Neuronal stem cell (in vitro differentiated cells): ENCODE results near the gene PPME1.
A peak's percentile ranks its signal among the peaks of the same experiment; 100 is the strongest.

Source experiments
- DNase-seq: peaks from one replicate; pipeline ENCODE4 v3.0.0-alpha.2; 2013; ENCODE audit warnings: low spot score
- H2AFZ ChIP-seq: one replicate; pipeline ENCODE4 v1.6.1; 2013; ENCODE audit warnings: mild to moderate bottlenecking, low read length, inconsistent platforms
- H2AK5ac ChIP-seq: 2 replicates; pipeline ENCODE4 v1.6.1; 2013; ENCODE audit warnings: low read depth, mild to moderate bottlenecking, inconsistent platforms, low read length, moderate library complexity, mixed read lengths
- H2BK120ac ChIP-seq: 2 replicates; pipeline ENCODE4 v1.6.1; 2013; ENCODE audit warnings: low read depth, mild to moderate bottlenecking, inconsistent platforms, low read length, moderate library complexity, mixed read lengths
- H2BK12ac ChIP-seq: one replicate; pipeline ENCODE4 v1.6.1; 2013; ENCODE audit warnings: low read length, inconsistent platforms
- H2BK15ac ChIP-seq: 2 replicates; pipeline ENCODE4 v1.6.1; 2013; ENCODE audit warnings: mild to moderate bottlenecking, low read length, inconsistent platforms, mixed read lengths
- H2BK5ac ChIP-seq: one replicate; pipeline ENCODE4 v1.6.1; 2013; ENCODE audit warnings: inconsistent platforms, mild to moderate bottlenecking, low read length, moderate library complexity
- H3K14ac ChIP-seq: one replicate; pipeline ENCODE4 v1.6.1; 2013; ENCODE audit warnings: low read length, inconsistent platforms
- H3K18ac ChIP-seq: 2 replicates; pipeline ENCODE4 v1.6.1; 2013; ENCODE audit warnings: low read length, inconsistent platforms
- H3K23ac ChIP-seq: 2 replicates; pipeline ENCODE4 v1.6.1; 2013; ENCODE audit warnings: low read depth, mild to moderate bottlenecking, mixed read lengths, low read length, inconsistent platforms; ENCODE audit not compliant: poor library complexity
- H3K27ac ChIP-seq: replicated peaks from 3 replicates; pipeline ENCODE4 v1.5.1; 2013; ENCODE audit warnings: low read length, inconsistent platforms
- H3K27me3 ChIP-seq, 3 experiments: 2 replicates each; pipeline ENCODE4 v1.6.1; 2013; ENCODE audit warnings: low read length in 3 of 3, mild to moderate bottlenecking in 2 of 3, inconsistent platforms in 1 of 3, low read depth in 1 of 3, mixed read lengths in 1 of 3, moderate library complexity in 1 of 3; ENCODE audit not compliant: control insufficient read depth in 3 of 3, insufficient read depth in 3 of 3
- H3K36me3 ChIP-seq, 2 donors: replicated peaks in 1 of 2; 2 replicates each; pipeline ENCODE4 v1.6.1; 2013; ENCODE audit warnings: low read length in 2 of 2; ENCODE audit not compliant: control insufficient read depth in 2 of 2, insufficient read depth in 2 of 2
- H3K4ac ChIP-seq: 2 replicates; pipeline ENCODE4 v1.6.1; 2013; ENCODE audit warnings: inconsistent platforms, mild to moderate bottlenecking, low read length, moderate library complexity
- H3K4me1 ChIP-seq, 2 donors: 1 replicate in 1 of 2; 2 replicates in 1 of 2; pipeline ENCODE4 v1.6.1; 2013; ENCODE audit warnings: low read length in 2 of 2, low read depth in 1 of 2; ENCODE audit not compliant: control insufficient read depth in 2 of 2, insufficient read depth in 1 of 2
- H3K4me2 ChIP-seq: one replicate; pipeline ENCODE4 v1.6.1; 2013; ENCODE audit warnings: mild to moderate bottlenecking, low read length, inconsistent platforms; ENCODE audit not compliant: insufficient read depth, poor library complexity, severe bottlenecking
- H3K4me3 ChIP-seq, 2 donors: 2 replicates each; pipeline ENCODE4 v1.5.1; 2013; ENCODE audit warnings: low read length in 2 of 2, mild to moderate bottlenecking in 2 of 2, inconsistent platforms in 1 of 2, moderate library complexity in 1 of 2
- H3K79me1 ChIP-seq: one replicate; pipeline ENCODE4 v1.6.1; 2013; ENCODE audit warnings: low read depth, mild to moderate bottlenecking, inconsistent platforms, low read length, moderate library complexity
- H3K9ac ChIP-seq: one replicate; pipeline ENCODE4 v1.6.1; 2013; ENCODE audit warnings: mild to moderate bottlenecking, low read depth, low read length, inconsistent platforms; ENCODE audit not compliant: poor library complexity
- H3K9me3 ChIP-seq, 2 donors: replicated peaks in 1 of 2; 2 replicates each; pipeline versions ENCODE3 to v1.6.1; 2013; ENCODE audit warnings: low read length in 2 of 2, mild to moderate bottlenecking in 2 of 2, inconsistent platforms in 1 of 2, low read depth in 1 of 2, mixed read lengths in 1 of 2, moderate library complexity in 1 of 2; ENCODE audit not compliant: control insufficient read depth in 2 of 2, insufficient read depth in 1 of 2
- H4K8ac ChIP-seq: one replicate; pipeline ENCODE4 v1.6.1; 2013; ENCODE audit warnings: low read depth, mild to moderate bottlenecking, inconsistent platforms, low read length, moderate library complexity
- H4K91ac ChIP-seq: one replicate; pipeline ENCODE4 v1.6.1; 2013; ENCODE audit warnings: low read length, low read depth, mild to moderate bottlenecking, inconsistent platforms; ENCODE audit not compliant: poor library complexity
- WGBS, 2 donors: extraction: QIAGEN DNeasy Blood & Tissue Kit; methylation state at CpG; one replicate each; pipeline ENCODE4 v1.1.7; 2013; ENCODE audit warnings: missing lambda C conversion rate in 2 of 2, mixed read lengths in 1 of 2; ENCODE audit not compliant: insufficient read length in 2 of 2, insufficient replicate concordance in 1 of 2; ENCODE audit errors: extremely low coverage in 2 of 2; 5-methylcytosine and 5-hydroxymethylcytosine counted together

Gene PPME1

GRCh38 chr11:74255741-74256375 lies 84.8 kb downstream of the PPME1 start:
- H2AFZ ChIP-seq, result no peak overlapping the region
- peaks cover 16 to 54% of the 10 kb centered on the region in 2 donors for H3K36me3 ChIP-seq
- no peak overlapping the region for H3K23ac ChIP-seq
- H4K8ac ChIP-seq, result no peak overlapping the region
- no peak overlapping the region for H3K4me2 ChIP-seq
- H3K9me3 ChIP-seq, result peaks cover 0 to 3% of the 10 kb centered on the region in 2 donors
- DNase-seq, result peak; percentile 54
- H2BK15ac ChIP-seq, result no peak overlapping the region
- H2BK12ac ChIP-seq, result no peak overlapping the region
- WGBS, 2 donors, result no CpG with 5 or more reads among the region's 5 CpGs
- no peak overlapping the region for H3K4ac ChIP-seq
- no peak overlapping the region for H2AK5ac ChIP-seq
- no peaks in the 10 kb centered on the region for H3K27me3 ChIP-seq
- no peak overlapping the region for H3K14ac ChIP-seq
- no peak overlapping the region for H2BK5ac ChIP-seq
- no peak overlapping the region for H4K91ac ChIP-seq
- H2BK120ac ChIP-seq, result no peak overlapping the region
- H3K4me1 ChIP-seq, result no peaks in the 10 kb centered on the region
- no peaks in the 10 kb centered on the region for H3K79me1 ChIP-seq
- no peak overlapping the region for H3K18ac ChIP-seq
- no peak overlapping the region for H3K27ac ChIP-seq
- no peak overlapping the region for H3K4me3 ChIP-seq
- no peak overlapping the region for H3K9ac ChIP-seq

DNA sequence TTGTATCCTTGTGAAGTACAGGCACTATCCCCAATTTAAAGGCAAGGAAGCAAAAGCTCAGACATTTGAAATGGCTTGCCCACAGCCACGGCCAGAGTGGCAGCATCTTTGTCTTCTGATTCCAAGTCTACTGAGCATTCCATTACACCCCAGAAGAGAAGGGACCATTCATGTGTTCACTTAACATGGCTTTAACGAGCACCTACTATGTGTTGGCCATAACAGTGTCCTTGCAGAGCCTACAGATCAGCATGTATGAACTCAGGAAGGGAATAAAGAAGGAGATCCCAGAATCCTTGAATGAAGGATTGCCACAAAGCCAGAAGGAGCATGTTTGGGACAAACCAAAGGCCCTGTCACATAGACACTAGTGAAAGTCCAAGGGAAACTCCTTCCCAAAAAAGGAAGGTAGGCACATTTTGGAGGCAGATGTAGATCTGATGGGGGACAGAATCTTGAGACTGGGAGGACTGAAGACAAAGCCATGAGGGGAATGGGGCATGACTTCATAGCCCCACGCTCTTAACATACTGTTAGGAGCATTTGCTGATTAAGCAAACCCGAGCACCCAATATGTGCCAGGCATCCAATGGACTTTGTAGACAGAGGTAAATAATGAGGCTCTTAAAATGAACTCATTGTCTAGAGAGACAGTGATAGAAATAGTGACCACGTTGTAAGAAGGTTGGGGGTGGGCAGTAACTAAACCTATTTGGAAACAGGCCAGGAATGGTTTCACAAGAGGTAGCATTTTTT lies 85.5 kb downstream of the PPME1 start:
- Histone ChIP-seq H3K23ac (no peak overlapping the region), H2BK5ac (no peak overlapping the region), H3K27me3 (no peaks in the 10 kb centered on the region), H2BK12ac (no peak overlapping the region), H4K91ac (no peak overlapping the region), H4K8ac (no peak overlapping the region), H3K36me3 (peaks cover 10 to 47% of the 10 kb centered on the region in 2 donors), H3K79me1 (no peaks in the 10 kb centered on the region), H3K27ac (no peak overlapping the region), H3K9ac (no peak overlapping the region), H3K18ac (no peak overlapping the region), H3K14ac (no peak overlapping the region), H3K4me1 (no peaks in the 10 kb centered on the region), H2AFZ (no peak overlapping the region), H3K4me2 (no peak overlapping the region), H3K9me3 (peaks cover 0 to 5% of the 10 kb centered on the region in 2 donors), H2AK5ac (no peak overlapping the region), H3K4ac (no peak overlapping the region), H3K4me3 (no peak overlapping the region), H2BK120ac (no peak overlapping the region), H2BK15ac (no peak overlapping the region)
- no CpG with 5 or more reads among the region's 5 CpGs for WGBS, 2 donors
- no peak for DNase-seq

GRCh38 chr11:74257959-74258553 lies 87.0 kb downstream of the PPME1 start:
- H3K27me3 ChIP-seq, result peaks cover 0 to 5% (median 0%) of the 10 kb centered on the region in 3 experiments
- H3K23ac ChIP-seq, result no peak overlapping the region
- no peak overlapping the region for H3K18ac ChIP-seq
- no peak overlapping the region for H4K91ac ChIP-seq
- H3K9me3 ChIP-seq, result peaks cover 0 to 5% of the 10 kb centered on the region in 2 donors
- H3K36me3 ChIP-seq, result peaks cover 8 to 32% of the 10 kb centered on the region in 2 donors
- no peak overlapping the region for H2BK5ac ChIP-seq
- no peak overlapping the region for H2BK15ac ChIP-seq
- H3K9ac ChIP-seq, result no peak overlapping the region
- no peaks in the 10 kb centered on the region for H3K79me1 ChIP-seq
- no peak overlapping the region for H4K8ac ChIP-seq
- no peak overlapping the region for H3K14ac ChIP-seq
- no peak overlapping the region for H3K4ac ChIP-seq
- no peak overlapping the region for H3K4me3 ChIP-seq
- no peak overlapping the region for H2AK5ac ChIP-seq
- H2BK12ac ChIP-seq, result no peak overlapping the region
- H2BK120ac ChIP-seq, result no peak overlapping the region
- H3K27ac ChIP-seq, result no peak overlapping the region
- no peak for DNase-seq
- no peak overlapping the region for H3K4me2 ChIP-seq
- H3K4me1 ChIP-seq, result no peaks in the 10 kb centered on the region
- no CpG with 5 or more reads among the region's 4 CpGs for WGBS, 2 donors
- H2AFZ ChIP-seq, result no peak overlapping the region

GRCh38 chr11:74262725-74263124 lies 91.6 kb downstream of the PPME1 start:
- H3K4me3 ChIP-seq, result no peak overlapping the region
- H3K4ac ChIP-seq, result no peak overlapping the region
- H2BK12ac ChIP-seq, result no peak overlapping the region
- peaks cover 0 to 5% of the 10 kb centered on the region in 2 donors for H3K9me3 ChIP-seq
- H3K23ac ChIP-seq, result no peak overlapping the region
- H3K27ac ChIP-seq, result no peak overlapping the region
- H3K4me2 ChIP-seq, result no peak overlapping the region
- H4K8ac ChIP-seq, result no peak overlapping the region
- no peaks in the 10 kb centered on the region for H3K36me3 ChIP-seq
- no CpG with 5 or more reads among the region's 2 CpGs for WGBS, 2 donors
- no peak overlapping the region for H3K18ac ChIP-seq
- no peak overlapping the region for H3K9ac ChIP-seq
- no peak overlapping the region for H2BK120ac ChIP-seq
- H3K27me3 ChIP-seq, result peaks cover 0 to 22% (median 0%) of the 10 kb centered on the region in 3 experiments
- no peak overlapping the region for H2BK5ac ChIP-seq
- no peak overlapping the region for H4K91ac ChIP-seq
- no peak overlapping the region for H2AK5ac ChIP-seq
- H2AFZ ChIP-seq, result no peak overlapping the region
- no peaks in the 10 kb centered on the region for H3K79me1 ChIP-seq
- no peak overlapping the region for H2BK15ac ChIP-seq
- no peak overlapping the region for H3K14ac ChIP-seq
- DNase-seq, result no peak
- H3K4me1 ChIP-seq, result no peaks in the 10 kb centered on the region
